Fibroblast of skin of right biceps (primary cell): Measurements from ENCODE around the gene KRT14.

Experiments used
- DNase-seq: peaks from one replicate; pipeline ENCODE4 v3.0.0-alpha.2; 2013

Gene KRT14

GRCh38 chr17:41575336-41575735 lies 11.4 kb downstream of the KRT14 start:
- no peak for DNase-seq

GRCh38 chr17:41571561-41572434 lies 14.9 kb downstream of the KRT14 start, which contains the start of gene KRT9:
KRT9 (minus strand) TSS chr17:41572059; CDS start chr17:41571992, 67 bp downstream.
- no peak for DNase-seq

- no peak for DNase-seq
Observed at GRCh38 chr17:41567317-41567716, 19.4 kb downstream of the KRT14 start.

GRCh38 chr17:41565338-41565737 lies 21.4 kb downstream of the KRT14 start:
- no peak for DNase-seq

- DNase-seq, result no peak
Observed at GRCh38 chr17:41563607-41564170, 23.0 kb downstream of the KRT14 start.

- DNase-seq, result no peak
Observed at GRCh38 chr17:41561554-41561953, 25.1 kb downstream of the KRT14 start.

GRCh38 chr17:41559548-41559947 lies 27.1 kb downstream of the KRT14 start:
- peak; percentile 40 for DNase-seq

GRCh38 chr17:41556931-41557330 lies 29.8 kb downstream of the KRT14 start:
- no peak for DNase-seq

- DNase-seq, result no peak
Observed at GRCh38 chr17:41556306-41556705, 30.4 kb downstream of the KRT14 start.

- DNase-seq, result no peak
Observed at GRCh38 chr17:41555105-41555887, 31.4 kb downstream of the KRT14 start.

GRCh38 chr17:41553987-41554680 lies 32.6 kb downstream of the KRT14 start:
- DNase-seq, result no peak

GRCh38 chr17:41553176-41553575 lies 33.5 kb downstream of the KRT14 start:
- peak; percentile 44 for DNase-seq

GRCh38 chr17:41552455-41552854 lies 34.2 kb downstream of the KRT14 start:
- DNase-seq, result no peak

GRCh38 chr17:41551365-41551764 lies 35.3 kb downstream of the KRT14 start:
- DNase-seq, result peak; percentile 58

GRCh38 chr17:41549596-41550039 lies 37.1 kb downstream of the KRT14 start:
- DNase-seq, result no peak

- peak; percentile 90 for DNase-seq
Observed at GRCh38 chr17:41548844-41549595, 37.7 kb downstream of the KRT14 start.

GRCh38 chr17:41547921-41548843 lies 38.5 kb downstream of the KRT14 start:
- DNase-seq, result peak; percentile 99

- DNase-seq, result peak; percentile 30
Observed at GRCh38 chr17:41547378-41547841, 39.3 kb downstream of the KRT14 start.

GRCh38 chr17:41546819-41547218 lies 39.9 kb downstream of the KRT14 start:
- no peak for DNase-seq

GRCh38 chr17:41545829-41546410 lies 40.8 kb downstream of the KRT14 start:
- DNase-seq, result no peak
